ENCODE results near the gene INPP4B.

DNA sequence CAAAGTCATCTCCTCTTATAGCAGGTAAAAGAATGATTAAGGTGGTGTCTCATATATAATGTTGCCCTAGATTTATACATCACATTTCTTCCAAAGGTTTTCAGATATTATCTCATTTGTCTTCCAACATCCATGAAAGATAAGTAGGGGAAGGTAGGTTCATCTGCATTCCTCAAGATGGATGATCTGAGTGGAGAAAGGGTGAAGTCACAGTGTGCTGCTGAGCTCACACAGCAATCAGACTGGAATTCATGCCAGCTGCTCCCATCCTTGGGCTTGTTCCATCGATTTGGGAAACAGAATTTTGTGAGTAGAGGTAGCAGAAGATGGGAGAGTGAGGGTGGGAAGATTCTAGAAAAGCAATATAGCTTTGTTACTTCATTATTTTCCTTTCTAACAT lies 482.4 kb downstream of the INPP4B start:
- TF ChIP-seq, protein P1, sequence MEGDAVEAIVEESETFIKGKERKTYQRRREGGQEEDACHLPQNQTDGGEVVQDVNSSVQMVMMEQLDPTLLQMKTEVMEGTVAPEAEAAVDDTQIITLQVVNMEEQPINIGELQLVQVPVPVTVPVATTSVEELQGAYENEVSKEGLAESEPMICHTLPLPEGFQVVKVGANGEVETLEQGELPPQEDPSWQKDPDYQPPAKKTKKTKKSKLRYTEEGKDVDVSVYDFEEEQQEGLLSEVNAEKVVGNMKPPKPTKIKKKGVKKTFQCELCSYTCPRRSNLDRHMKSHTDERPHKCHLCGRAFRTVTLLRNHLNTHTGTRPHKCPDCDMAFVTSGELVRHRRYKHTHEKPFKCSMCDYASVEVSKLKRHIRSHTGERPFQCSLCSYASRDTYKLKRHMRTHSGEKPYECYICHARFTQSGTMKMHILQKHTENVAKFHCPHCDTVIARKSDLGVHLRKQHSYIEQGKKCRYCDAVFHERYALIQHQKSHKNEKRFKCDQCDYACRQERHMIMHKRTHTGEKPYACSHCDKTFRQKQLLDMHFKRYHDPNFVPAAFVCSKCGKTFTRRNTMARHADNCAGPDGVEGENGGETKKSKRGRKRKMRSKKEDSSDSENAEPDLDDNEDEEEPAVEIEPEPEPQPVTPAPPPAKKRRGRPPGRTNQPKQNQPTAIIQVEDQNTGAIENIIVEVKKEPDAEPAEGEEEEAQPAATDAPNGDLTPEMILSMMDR (conservative IDR thresholded peaks at IDR 0.05; ENCODE audit: low read depth, low read length), result no peak
- no peak for TF ChIP-seq EZH2 (IDR thresholded peaks at IDR 0.05; ENCODE audit: low read length, unreplicated experiment)
- TF ChIP-seq EZH2phosphoT487 (IDR thresholded peaks at IDR 0.05; ENCODE audit: borderline replicate concordance, low read length), result no peak

Measured in PC-3 (cell line).